ENCODE results near the gene UBE2F.

- no peak for TF ChIP-seq EP300 (IDR thresholded peaks at IDR 0.05)
- TF ChIP-seq CTCF (IDR thresholded peaks at IDR 0.05), result no peak
- TF ChIP-seq POLR2A (IDR thresholded peaks at IDR 0.05), result no peak
- TF ChIP-seq POLR2AphosphoS5 (IDR thresholded peaks at IDR 0.05), result no peak
Measured at GRCh38 chr2:237980751-237981150, 13.9 kb downstream of the UBE2F start.
